Fibroblast of mammary gland (primary cell): ENCODE measurements around the gene MEGF9.
A peak's percentile ranks its signal among the peaks of the same experiment; 100 is the strongest.

ENCODE experiments used
- DNase-seq: peaks from one replicate; pipeline ENCODE4 v3.0.0-alpha.2; 2010; ENCODE audit warnings: low read depth
- H3K4me3 ChIP-seq: 2 replicates; pipeline ENCODE4 v1.5.1; 2011; ENCODE audit warnings: low read depth, mild to moderate bottlenecking, low read length, moderate library complexity; ENCODE audit not compliant: control insufficient read depth
- TF ChIP-seq, protein P1 (sequence below): conservative IDR thresholded peaks from 2 replicates; pipeline ENCODE4 v1.5.1; 2011; ENCODE audit warnings: low read depth, low read length, inconsistent platforms; ENCODE audit not compliant: control insufficient read depth, insufficient read depth

MEGF9 gene

DNA sequence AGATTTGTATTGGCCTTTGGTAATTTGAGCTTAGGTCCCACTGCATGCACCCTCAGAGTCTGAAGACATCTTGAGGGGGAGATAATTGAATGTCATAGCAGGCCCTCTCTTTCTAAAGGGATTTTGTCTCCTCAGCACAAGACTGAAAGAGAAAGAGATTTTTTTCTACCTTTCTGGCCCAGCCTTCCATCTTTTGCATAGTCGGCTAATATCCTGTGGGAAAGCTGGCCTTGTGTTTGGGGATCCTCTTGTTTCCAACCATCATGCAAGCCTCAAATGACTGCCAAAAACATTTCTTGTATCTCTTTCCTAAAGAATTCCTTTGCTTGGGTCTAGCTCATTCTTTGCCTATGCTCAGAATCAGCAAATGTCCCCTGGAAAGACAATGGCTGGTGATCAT, 92.3 kb downstream of the MEGF9 start:
- no peak for DNase-seq
- H3K4me3 ChIP-seq, result no peak overlapping the region
- TF ChIP-seq, protein P1, sequence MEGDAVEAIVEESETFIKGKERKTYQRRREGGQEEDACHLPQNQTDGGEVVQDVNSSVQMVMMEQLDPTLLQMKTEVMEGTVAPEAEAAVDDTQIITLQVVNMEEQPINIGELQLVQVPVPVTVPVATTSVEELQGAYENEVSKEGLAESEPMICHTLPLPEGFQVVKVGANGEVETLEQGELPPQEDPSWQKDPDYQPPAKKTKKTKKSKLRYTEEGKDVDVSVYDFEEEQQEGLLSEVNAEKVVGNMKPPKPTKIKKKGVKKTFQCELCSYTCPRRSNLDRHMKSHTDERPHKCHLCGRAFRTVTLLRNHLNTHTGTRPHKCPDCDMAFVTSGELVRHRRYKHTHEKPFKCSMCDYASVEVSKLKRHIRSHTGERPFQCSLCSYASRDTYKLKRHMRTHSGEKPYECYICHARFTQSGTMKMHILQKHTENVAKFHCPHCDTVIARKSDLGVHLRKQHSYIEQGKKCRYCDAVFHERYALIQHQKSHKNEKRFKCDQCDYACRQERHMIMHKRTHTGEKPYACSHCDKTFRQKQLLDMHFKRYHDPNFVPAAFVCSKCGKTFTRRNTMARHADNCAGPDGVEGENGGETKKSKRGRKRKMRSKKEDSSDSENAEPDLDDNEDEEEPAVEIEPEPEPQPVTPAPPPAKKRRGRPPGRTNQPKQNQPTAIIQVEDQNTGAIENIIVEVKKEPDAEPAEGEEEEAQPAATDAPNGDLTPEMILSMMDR, result no peak

DNA sequence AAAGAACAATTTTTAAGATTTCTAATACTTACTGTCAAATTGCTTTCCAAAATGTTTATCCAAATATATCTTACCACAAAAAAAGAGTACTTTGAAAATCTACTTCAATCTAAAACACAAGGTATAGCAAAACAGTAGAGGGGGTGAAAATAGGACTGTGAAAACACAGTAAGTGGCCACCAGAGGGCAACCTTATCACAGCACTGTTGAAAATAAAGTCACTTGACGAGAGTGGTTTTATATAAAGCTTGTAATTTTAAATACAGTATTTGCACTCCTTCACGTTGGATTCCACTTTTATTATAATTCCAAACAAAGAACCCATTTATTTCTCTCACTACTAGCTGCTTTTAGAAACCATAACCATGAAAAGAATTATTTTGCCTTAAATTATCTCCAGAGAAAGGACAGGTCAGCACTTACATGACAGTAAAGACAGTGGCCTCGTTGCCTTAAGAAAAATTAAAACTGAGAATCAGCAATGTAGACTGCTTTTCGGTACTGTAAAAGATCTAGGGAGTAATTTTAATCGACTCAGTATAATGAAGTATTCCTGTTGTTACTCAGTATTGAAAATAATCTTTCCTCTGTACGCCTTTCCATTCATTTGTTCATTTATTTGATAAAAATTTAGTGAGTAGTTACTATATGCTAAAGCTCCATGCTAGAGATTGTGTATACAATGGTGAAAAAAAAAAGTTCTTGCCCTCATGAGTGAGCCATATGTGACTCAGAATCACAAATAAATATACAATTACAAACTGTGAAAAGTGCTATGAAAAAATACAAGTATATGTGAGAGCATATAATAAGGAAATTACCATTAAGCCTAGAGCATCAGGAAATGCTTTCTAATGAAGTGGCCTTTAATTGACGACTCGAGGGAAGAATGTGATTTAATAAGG, 94.3 kb downstream of the MEGF9 start:
- no peak overlapping the region for H3K4me3 ChIP-seq
- peak; percentile 75 for DNase-seq
- TF ChIP-seq, protein P1, result peak; percentile 88

DNA sequence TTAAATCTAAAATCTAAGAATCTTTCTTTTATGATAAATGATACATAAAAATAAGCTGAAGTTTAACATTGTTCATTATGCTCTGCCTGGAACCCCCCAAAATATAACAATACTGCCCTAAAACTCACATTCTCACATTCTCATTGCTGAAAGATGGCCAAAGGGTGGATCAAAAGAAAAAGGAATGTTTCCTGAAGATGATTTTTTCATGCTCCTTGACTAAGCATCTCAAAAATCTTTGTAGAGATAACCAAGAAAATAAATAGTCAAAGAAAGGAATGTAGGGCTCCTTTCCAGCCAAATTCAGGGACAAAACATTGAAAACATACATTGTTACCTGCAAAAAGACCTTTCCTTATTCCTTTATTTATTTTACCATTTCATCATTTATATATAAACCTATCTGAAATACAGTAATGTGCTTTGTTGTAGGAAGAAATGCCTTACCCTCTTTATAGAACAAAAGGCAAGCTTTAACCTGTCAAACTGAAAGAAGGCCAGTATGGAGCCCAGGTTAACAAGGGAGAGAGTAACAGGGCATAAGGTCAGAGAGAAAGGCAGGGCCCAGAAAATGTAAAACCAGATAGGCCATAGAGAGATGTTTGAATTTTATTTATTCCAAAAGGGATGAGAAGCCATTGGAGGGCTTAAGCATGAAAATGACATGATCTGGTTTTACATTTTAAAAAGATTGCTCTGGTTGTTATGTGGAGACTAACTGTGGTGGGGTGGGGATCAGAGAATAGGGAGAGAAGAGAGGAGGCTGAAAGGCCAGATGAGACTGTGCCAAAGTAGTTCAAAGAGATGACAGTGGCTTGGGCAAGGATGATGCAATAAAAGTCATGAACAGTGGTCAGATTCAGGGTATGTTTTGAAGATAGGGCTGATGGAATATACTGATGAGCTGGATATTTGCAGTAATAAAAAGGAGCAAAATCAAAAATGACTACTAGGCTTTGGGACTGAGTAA, 97.0 kb downstream of the MEGF9 start:
- TF ChIP-seq, protein P1, result no peak
- H3K4me3 ChIP-seq, result no peak overlapping the region
- DNase-seq, result peak; percentile 28

DNA sequence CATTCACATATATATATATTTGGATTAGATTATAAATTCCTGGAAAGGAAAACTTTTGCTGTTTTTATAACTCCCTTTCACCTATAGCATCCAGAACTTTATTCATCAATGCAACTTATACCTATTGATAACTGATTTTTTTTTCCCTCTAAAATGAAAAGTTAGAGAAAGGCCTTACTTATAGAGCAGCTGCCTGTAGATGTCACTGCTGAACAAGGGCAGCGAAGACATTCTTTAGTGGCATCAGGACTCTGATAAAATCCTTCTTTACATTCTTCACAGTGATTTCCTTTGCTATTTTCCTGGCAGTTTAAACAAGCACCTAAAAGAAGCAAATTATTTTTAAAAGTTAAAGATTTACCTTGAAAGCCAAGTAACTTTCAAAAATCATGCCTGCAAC, 102.1 kb downstream of the MEGF9 start:
- DNase-seq, result no peak
- TF ChIP-seq, protein P1, result peak; percentile 30

DNA sequence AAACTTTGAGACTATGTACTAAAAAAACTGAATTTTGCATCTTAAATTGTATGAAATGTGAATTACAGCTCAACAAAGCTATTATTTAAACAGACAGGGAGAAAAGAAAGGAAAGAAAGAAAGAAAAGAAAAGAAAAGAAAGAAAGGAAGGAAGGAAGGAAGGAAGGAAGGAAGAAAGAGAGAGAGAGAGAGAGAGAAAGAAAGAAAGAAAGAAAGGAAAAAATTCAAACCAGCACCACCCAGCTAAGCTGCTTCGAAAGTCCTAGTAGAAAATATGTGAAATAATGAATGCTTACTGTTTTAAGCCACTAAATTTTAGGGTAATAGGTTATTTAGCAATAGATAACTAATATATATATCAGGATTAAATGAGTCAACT, 102.6 kb downstream of the MEGF9 start:
- TF ChIP-seq, protein P1, result no peak
- no peak overlapping the region for H3K4me3 ChIP-seq
- no peak for DNase-seq

More for the DNA sequence above, 102.1 kb downstream of the MEGF9 start:
- no peak overlapping the region for H3K4me3 ChIP-seq

DNA sequence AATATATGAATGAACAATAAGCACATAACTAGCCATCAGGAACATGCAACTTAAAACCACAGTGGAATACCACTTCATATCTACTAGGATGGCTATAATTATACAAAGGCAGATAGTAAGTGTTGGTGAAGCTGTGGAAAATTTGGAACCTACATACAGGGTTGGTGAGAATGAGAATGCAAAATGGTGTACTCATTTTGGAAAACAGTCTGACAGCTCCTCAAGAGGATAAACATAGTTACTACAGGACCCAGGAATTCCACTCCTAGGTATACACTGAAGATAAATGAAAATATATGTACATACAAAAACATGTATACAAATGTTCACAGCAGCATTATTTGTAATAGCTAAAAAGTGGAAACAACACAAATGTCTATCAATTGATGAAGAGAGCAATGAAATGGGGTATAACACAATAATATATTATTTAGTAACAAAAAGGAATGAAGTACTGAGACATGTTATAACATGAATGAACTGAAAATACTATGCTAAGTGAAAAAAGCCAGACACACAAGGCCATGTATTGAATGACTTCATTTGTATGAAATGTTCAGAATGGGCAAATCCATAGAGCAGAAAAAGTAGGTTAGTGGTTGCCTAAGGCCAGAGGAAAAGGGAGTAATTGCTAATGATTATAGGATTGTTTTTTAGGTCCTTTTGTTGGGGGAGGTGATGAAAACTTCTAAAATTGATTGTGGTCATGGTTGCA, 103.1 kb downstream of the MEGF9 start:
- no peak overlapping the region for H3K4me3 ChIP-seq
- DNase-seq, result no peak
- TF ChIP-seq, protein P1, result peak; percentile 30
